Islet precursor cell (in vitro differentiated cells): ENCODE measurements around the gene ESR1.
"Not testable (repeated sequence)": the region's sequence is repeated elsewhere in the genome, so short reads cannot be mapped to it uniquely, and the experiment has no call there.

Source experiments
- DNase-seq: peaks from one replicate; pipeline ENCODE4 v3.0.0-alpha.2; 2018

ESR1 gene

GRCh38 chr6:151899796-151900195 is 92.3 kb downstream of the ESR1 start:
- DNase-seq = not testable (repeated sequence)

GRCh38 chr6:151900256-151900655 is 92.8 kb downstream of the ESR1 start:
- no peak for DNase-seq

- DNase-seq = no peak
Observed at GRCh38 chr6:151901009-151901411, 93.5 kb downstream of the ESR1 start.

- no peak for DNase-seq
Observed at GRCh38 chr6:151904631-151905030, 97.1 kb downstream of the ESR1 start.

GRCh38 chr6:151905072-151905471 is 97.6 kb downstream of the ESR1 start:
- no peak for DNase-seq

GRCh38 chr6:151905854-151906253 is 98.4 kb downstream of the ESR1 start:
- DNase-seq = no peak

GRCh38 chr6:151911401-151911800 is 103.9 kb downstream of the ESR1 start:
- no peak for DNase-seq

- no peak for DNase-seq
Observed at GRCh38 chr6:151914484-151914883, 107.0 kb downstream of the ESR1 start.

- DNase-seq = no peak
Observed at GRCh38 chr6:151916075-151916474, 108.6 kb downstream of the ESR1 start.

- DNase-seq = no peak
Observed at GRCh38 chr6:151916680-151917164, 109.2 kb downstream of the ESR1 start.

- DNase-seq = no peak
Observed at GRCh38 chr6:151917531-151918329, 110.2 kb downstream of the ESR1 start.

GRCh38 chr6:151940307-151940706 is 132.8 kb downstream of the ESR1 start:
- no peak for DNase-seq

GRCh38 chr6:151948002-151948743 is 140.7 kb downstream of the ESR1 start:
- DNase-seq = no peak

GRCh38 chr6:151958332-151958731 is 150.8 kb downstream of the ESR1 start:
- DNase-seq = no peak

GRCh38 chr6:151959086-151959485 is 151.6 kb downstream of the ESR1 start:
- no peak for DNase-seq

GRCh38 chr6:151961809-151962208 is 154.3 kb downstream of the ESR1 start:
- DNase-seq = no peak

- no peak for DNase-seq
Observed at GRCh38 chr6:151962246-151962846, 154.9 kb downstream of the ESR1 start.

- DNase-seq = no peak
Observed at GRCh38 chr6:151963001-151963400, 155.5 kb downstream of the ESR1 start.

GRCh38 chr6:151964412-151964811 is 156.9 kb downstream of the ESR1 start:
- DNase-seq = not testable (repeated sequence)

- DNase-seq = no peak
Observed at GRCh38 chr6:151974061-151974617, 166.7 kb downstream of the ESR1 start.

GRCh38 chr6:151975795-151976194 is 168.3 kb downstream of the ESR1 start:
- no peak for DNase-seq

- DNase-seq = not testable (repeated sequence)
Observed at GRCh38 chr6:151988199-151988598, 180.7 kb downstream of the ESR1 start.

- no peak for DNase-seq
Observed at GRCh38 chr6:151992091-151992490, 184.6 kb downstream of the ESR1 start.
